GM20431 (cell line): ENCODE data around the gene SEC31A.
"Not testable (repeated sequence)": the region's sequence is repeated elsewhere in the genome, so short reads cannot be mapped to it uniquely, and the experiment has no call there.

Experiments used
- in situ Hi-C: fragments of 300-500 bp; cut with MseI, MboI; formaldehyde crosslinking; loops from one replicate; pipeline ENCODE4 v1.15.0; 2020; ENCODE audit warnings: low sequenced_read_pairs; ENCODE audit not compliant: unreplicated experiment

Gene SEC31A

GRCh38 chr4:82839624-82840023 lies 51.3 kb downstream of the SEC31A start:
- in situ Hi-C loops = no loop called here

- in situ Hi-C loops = no loop called here
Observed at GRCh38 chr4:82833696-82834313, 57.1 kb downstream of the SEC31A start.

GRCh38 chr4:82833060-82833459 lies 57.9 kb downstream of the SEC31A start:
- in situ Hi-C loops = not testable (repeated sequence)

- in situ Hi-C loops = no loop called here
Observed at GRCh38 chr4:82825425-82825824, 65.5 kb downstream of the SEC31A start.

GRCh38 chr4:82823062-82823461 lies 67.9 kb downstream of the SEC31A start:
- in situ Hi-C loops = no loop called here

GRCh38 chr4:82820689-82821088 lies 70.3 kb downstream of the SEC31A start:
- in situ Hi-C loops = no loop called here

GRCh38 chr4:82818664-82819662 lies 72.0 kb downstream of the SEC31A start:
- in situ Hi-C loops = no loop called here

- in situ Hi-C loops = not testable (repeated sequence)
Observed at GRCh38 chr4:82816874-82817273, 74.1 kb downstream of the SEC31A start.

- in situ Hi-C loops = no loop called here
Observed at GRCh38 chr4:82814034-82814433, 76.9 kb downstream of the SEC31A start.

GRCh38 chr4:82811838-82812341 lies 79.1 kb downstream of the SEC31A start:
- in situ Hi-C loops = no loop called here

GRCh38 chr4:82811392-82811791 lies 79.6 kb downstream of the SEC31A start:
- in situ Hi-C loops = no loop called here

GRCh38 chr4:82810176-82810575 lies 80.8 kb downstream of the SEC31A start:
- in situ Hi-C loops = no loop called here

- in situ Hi-C loops = no loop called here
Observed at GRCh38 chr4:82809619-82810018, 81.3 kb downstream of the SEC31A start.

- in situ Hi-C loops = no loop called here
Observed at GRCh38 chr4:82803746-82804145, 87.2 kb downstream of the SEC31A start.

GRCh38 chr4:82802911-82803310 lies 88.0 kb downstream of the SEC31A start:
- in situ Hi-C loops = no loop called here

- in situ Hi-C loops = no loop called here
Observed at GRCh38 chr4:82801910-82802521, 88.9 kb downstream of the SEC31A start.

- in situ Hi-C loops = no loop called here
Observed at GRCh38 chr4:82799006-82799881, 91.7 kb downstream of the SEC31A start.

GRCh38 chr4:82798168-82799005 lies 92.6 kb downstream of the SEC31A start, which contains the start of gene SCD5:
SCD5 (minus strand) TSS chr4:82798796; CDS start chr4:82798537, 259 bp downstream.
- in situ Hi-C loops = no loop called here
